ENCODE results near the gene PAM. TPM values are rescaled to one million over a fixed set of nuclear protein-coding genes. Genes with fewer than 3 reads are reported as not detected.

The PAM gene
- total and polyA plus RNA-seq, 4 donors: 8.2 to 27.5 (median 13.7) TPM

DNA sequence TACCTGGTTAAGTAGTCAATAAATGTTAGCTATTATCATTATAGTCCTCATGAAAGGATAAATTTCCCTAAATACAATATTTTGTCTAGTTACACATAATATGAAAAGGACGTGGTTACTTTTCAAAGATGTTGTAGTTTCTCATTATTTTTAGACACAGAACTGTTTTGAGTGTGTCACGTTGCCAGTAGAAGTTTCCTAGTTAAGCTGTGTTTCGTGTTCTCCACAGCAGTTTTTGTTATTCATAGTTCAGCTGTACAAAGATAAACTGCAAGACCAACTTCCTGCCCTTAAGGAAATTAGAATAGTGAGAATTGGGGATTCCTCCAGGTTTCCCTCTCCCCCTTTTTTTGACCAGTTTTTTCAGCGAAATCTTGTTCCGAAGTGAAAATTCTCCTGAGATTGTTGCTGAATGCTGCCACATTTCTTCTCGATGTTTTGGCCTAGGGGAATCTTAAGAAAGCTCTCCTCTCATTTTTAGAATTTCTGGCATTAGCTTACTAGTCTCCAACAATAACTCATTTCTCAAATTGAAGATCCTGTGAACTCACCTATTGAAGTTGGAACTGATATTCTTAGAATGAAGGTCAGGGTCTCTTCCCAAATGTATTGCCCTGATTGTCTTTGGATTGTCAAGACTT lies 176.1 kb downstream of the PAM start:
- no peaks in the 10 kb centered on the region for H3K4me1 ChIP-seq (ENCODE audit: control insufficient read depth in 4 of 4, insufficient read depth in 4 of 4, low read length in 3 of 4)
- H3K27ac ChIP-seq (ENCODE audit: low read depth in 1 of 2, low read length in 2 of 2): no peak overlapping the region
- TF ChIP-seq NR2F2 (IDR thresholded peaks at IDR 0.05) (no peak), RAD21 (IDR thresholded peaks at IDR 0.05) (no peak), EGR1 (IDR thresholded peaks at IDR 0.05; ENCODE audit: low read depth in 2 of 2) (no peak), YY1 (IDR thresholded peaks at IDR 0.05) (no peak), RXRA (IDR thresholded peaks at IDR 0.05) (no peak)
- TF ChIP-seq, protein P1, sequence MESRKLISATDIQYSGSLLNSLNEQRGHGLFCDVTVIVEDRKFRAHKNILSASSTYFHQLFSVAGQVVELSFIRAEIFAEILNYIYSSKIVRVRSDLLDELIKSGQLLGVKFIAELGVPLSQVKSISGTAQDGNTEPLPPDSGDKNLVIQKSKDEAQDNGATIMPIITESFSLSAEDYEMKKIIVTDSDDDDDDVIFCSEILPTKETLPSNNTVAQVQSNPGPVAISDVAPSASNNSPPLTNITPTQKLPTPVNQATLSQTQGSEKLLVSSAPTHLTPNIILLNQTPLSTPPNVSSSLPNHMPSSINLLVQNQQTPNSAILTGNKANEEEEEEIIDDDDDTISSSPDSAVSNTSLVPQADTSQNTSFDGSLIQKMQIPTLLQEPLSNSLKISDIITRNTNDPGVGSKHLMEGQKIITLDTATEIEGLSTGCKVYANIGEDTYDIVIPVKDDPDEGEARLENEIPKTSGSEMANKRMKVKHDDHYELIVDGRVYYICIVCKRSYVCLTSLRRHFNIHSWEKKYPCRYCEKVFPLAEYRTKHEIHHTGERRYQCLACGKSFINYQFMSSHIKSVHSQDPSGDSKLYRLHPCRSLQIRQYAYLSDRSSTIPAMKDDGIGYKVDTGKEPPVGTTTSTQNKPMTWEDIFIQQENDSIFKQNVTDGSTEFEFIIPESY (IDR thresholded peaks at IDR 0.05): no peak
- TF ChIP-seq, protein P2, sequence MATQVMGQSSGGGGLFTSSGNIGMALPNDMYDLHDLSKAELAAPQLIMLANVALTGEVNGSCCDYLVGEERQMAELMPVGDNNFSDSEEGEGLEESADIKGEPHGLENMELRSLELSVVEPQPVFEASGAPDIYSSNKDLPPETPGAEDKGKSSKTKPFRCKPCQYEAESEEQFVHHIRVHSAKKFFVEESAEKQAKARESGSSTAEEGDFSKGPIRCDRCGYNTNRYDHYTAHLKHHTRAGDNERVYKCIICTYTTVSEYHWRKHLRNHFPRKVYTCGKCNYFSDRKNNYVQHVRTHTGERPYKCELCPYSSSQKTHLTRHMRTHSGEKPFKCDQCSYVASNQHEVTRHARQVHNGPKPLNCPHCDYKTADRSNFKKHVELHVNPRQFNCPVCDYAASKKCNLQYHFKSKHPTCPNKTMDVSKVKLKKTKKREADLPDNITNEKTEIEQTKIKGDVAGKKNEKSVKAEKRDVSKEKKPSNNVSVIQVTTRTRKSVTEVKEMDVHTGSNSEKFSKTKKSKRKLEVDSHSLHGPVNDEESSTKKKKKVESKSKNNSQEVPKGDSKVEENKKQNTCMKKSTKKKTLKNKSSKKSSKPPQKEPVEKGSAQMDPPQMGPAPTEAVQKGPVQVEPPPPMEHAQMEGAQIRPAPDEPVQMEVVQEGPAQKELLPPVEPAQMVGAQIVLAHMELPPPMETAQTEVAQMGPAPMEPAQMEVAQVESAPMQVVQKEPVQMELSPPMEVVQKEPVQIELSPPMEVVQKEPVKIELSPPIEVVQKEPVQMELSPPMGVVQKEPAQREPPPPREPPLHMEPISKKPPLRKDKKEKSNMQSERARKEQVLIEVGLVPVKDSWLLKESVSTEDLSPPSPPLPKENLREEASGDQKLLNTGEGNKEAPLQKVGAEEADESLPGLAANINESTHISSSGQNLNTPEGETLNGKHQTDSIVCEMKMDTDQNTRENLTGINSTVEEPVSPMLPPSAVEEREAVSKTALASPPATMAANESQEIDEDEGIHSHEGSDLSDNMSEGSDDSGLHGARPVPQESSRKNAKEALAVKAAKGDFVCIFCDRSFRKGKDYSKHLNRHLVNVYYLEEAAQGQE (IDR thresholded peaks at IDR 0.05): no peak
- TF ChIP-seq, protein P3, sequence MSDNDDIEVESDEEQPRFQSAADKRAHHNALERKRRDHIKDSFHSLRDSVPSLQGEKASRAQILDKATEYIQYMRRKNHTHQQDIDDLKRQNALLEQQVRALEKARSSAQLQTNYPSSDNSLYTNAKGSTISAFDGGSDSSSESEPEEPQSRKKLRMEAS (IDR thresholded peaks at IDR 0.05): no peak
- TF ChIP-seq, protein P4, sequence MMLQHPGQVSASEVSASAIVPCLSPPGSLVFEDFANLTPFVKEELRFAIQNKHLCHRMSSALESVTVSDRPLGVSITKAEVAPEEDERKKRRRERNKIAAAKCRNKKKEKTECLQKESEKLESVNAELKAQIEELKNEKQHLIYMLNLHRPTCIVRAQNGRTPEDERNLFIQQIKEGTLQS (IDR thresholded peaks at IDR 0.05): no peak
- DNase-seq (ENCODE audit: low spot score): no peak
- no peak overlapping the region for H3K9ac ChIP-seq (ENCODE audit: low read depth in 1 of 2, low read length in 2 of 2)
- H3K27me3 ChIP-seq (ENCODE audit: control insufficient read depth in 4 of 4, insufficient read depth in 4 of 4, low read length in 3 of 4): no peaks in the 10 kb centered on the region
- WGBS: 79% methylated on average over 6 of the region's 6 CpGs
- no peak overlapping the region for H3K4me3 ChIP-seq (ENCODE audit: low read depth in 1 of 3, low read length in 3 of 3)
- H3K9me3 ChIP-seq (ENCODE audit: control insufficient read depth in 4 of 4, low read length in 3 of 4): no peaks in the 10 kb centered on the region
- H3K36me3 ChIP-seq (ENCODE audit: control insufficient read depth in 4 of 4, insufficient read depth in 3 of 4, low read depth in 1 of 4, low read length in 3 of 4): no peaks in the 10 kb centered on the region

DNA sequence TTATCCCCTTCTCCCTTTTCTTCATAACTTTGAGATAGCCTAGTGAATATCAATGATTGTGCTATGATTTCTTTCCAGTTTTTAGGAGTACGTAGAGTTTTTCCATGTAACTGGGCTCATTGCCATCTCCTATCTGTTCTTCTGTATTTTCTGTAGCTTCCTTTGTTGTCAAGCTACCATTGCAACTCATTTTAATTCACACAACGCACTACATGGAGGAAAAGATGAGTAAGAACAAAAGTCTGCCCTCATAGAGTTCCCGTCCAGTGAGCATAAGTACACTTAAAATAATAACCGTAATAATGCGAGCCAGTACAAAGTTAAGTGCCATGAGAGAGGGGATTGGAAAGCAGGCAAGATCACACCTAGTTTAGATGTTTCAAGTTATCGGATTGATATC lies 177.7 kb downstream of the PAM start:
- Histone ChIP-seq H3K4me1 (ENCODE audit: control insufficient read depth in 4 of 4, insufficient read depth in 4 of 4, low read length in 3 of 4) (no peaks in the 10 kb centered on the region), H3K36me3 (ENCODE audit: control insufficient read depth in 4 of 4, insufficient read depth in 3 of 4, low read depth in 1 of 4, low read length in 3 of 4) (no peaks in the 10 kb centered on the region), H3K4me3 (ENCODE audit: low read depth in 1 of 3, low read length in 3 of 3) (no peak overlapping the region), H3K9me3 (ENCODE audit: control insufficient read depth in 4 of 4, low read length in 3 of 4) (no peaks in the 10 kb centered on the region), H3K27me3 (ENCODE audit: control insufficient read depth in 4 of 4, insufficient read depth in 4 of 4, low read length in 3 of 4) (no peaks in the 10 kb centered on the region), H3K27ac (ENCODE audit: low read depth in 1 of 2, low read length in 2 of 2) (no peak overlapping the region), H3K9ac (ENCODE audit: low read depth in 1 of 2, low read length in 2 of 2) (no peak overlapping the region)
- DNase-seq (ENCODE audit: low spot score): no peak
- no peak for TF ChIP-seq TAF1 (conservative IDR thresholded peaks at IDR 0.05)
- TF ChIP-seq, protein P5, sequence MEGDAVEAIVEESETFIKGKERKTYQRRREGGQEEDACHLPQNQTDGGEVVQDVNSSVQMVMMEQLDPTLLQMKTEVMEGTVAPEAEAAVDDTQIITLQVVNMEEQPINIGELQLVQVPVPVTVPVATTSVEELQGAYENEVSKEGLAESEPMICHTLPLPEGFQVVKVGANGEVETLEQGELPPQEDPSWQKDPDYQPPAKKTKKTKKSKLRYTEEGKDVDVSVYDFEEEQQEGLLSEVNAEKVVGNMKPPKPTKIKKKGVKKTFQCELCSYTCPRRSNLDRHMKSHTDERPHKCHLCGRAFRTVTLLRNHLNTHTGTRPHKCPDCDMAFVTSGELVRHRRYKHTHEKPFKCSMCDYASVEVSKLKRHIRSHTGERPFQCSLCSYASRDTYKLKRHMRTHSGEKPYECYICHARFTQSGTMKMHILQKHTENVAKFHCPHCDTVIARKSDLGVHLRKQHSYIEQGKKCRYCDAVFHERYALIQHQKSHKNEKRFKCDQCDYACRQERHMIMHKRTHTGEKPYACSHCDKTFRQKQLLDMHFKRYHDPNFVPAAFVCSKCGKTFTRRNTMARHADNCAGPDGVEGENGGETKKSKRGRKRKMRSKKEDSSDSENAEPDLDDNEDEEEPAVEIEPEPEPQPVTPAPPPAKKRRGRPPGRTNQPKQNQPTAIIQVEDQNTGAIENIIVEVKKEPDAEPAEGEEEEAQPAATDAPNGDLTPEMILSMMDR (IDR thresholded peaks at IDR 0.05; ENCODE audit: low read depth, low read length, missing input control): no peak
- TF ChIP-seq YY1 (IDR thresholded peaks at IDR 0.05): no peak
- TF ChIP-seq, protein P3 (IDR thresholded peaks at IDR 0.05): no peak
- TF ChIP-seq JUND (IDR thresholded peaks at IDR 0.05): no peak
- WGBS: 89% methylated on average over 6 of the region's 6 CpGs
